Body of pancreas (tissue), 4 donors: Measurements from ENCODE around the gene TMEM174. TPM values are rescaled to one million over a fixed set of nuclear protein-coding genes. Genes with fewer than 3 reads are reported as not detected.

Experiments
- ATAC-seq: fragments of 150-250 bp; one replicate; pipeline ENCODE4 v1.9.1; 2016
- DNase-seq, 4 donors: peaks; one replicate each; pipeline ENCODE4 v3.0.0-alpha.2; 2019
- H3K27ac ChIP-seq, 4 donors: fragments of 200-600 bp; sonication (generic); 1 replicate in 3 of 4; 2 replicates in 1 of 4; pipeline versions ENCODE4 v1.5.1 to v1.6.1; 2016 to 2019; ENCODE audit warnings: mild to moderate bottlenecking in 1 of 4, mixed read lengths in 1 of 4, moderate library complexity in 1 of 4
- H3K27me3 ChIP-seq, 2 donors: fragments of 200-600 bp; sonication (generic); one replicate each; pipeline ENCODE4 v1.6.0; 2016; ENCODE audit warnings: mild to moderate bottlenecking in 1 of 2
- H3K36me3 ChIP-seq, 2 donors: fragments of 200-600 bp; sonication (generic); replicated peaks in 1 of 2; 2 replicates each; pipeline ENCODE4 v1.5.1; 2016; ENCODE audit warnings: low read depth in 2 of 2; ENCODE audit not compliant: insufficient read depth in 1 of 2
- H3K4me1 ChIP-seq: fragments of 200-600 bp; sonication (generic); one replicate; pipeline ENCODE4 v1.6.0; 2016
- H3K4me3 ChIP-seq, 2 donors: fragments of 200-600 bp; sonication (generic); 1 replicate in 1 of 2; 2 replicates in 1 of 2; pipeline ENCODE4 v1.5.1; 2016 to 2019
- H3K9me3 ChIP-seq, 3 donors: fragments of 200-600 bp; sonication (generic); 1 replicate in 2 of 3; 2 replicates in 1 of 3; pipeline ENCODE4 v1.5.1; 2016
- POLR2A ChIP-seq, 3 donors: fragments of 450-650 bp; IDR thresholded peaks; one replicate each; pipeline ENCODE4 v1.6.1; 2016; ENCODE audit warnings: antibody characterized with exemption in 3 of 3, mild to moderate bottlenecking in 2 of 3
- WGBS, 2 donors: methylation state at CpG; one replicate each; pipeline ENCODE4 v1.1.5; 2017; 5-methylcytosine and 5-hydroxymethylcytosine counted together
- intact Hi-C: fragments of 100-400 bp; cut with DNase I; formaldehyde crosslinking; loops from one replicate; pipeline ENCODE4 v1.15.1; 2023
- total RNA-seq, 2 donors: library from RNA; depleted of rRNA; stranded (reverse); fragments of >200 nt; gene quantifications; one replicate each; pipeline ENCODE4 v1.1.0, GENCODE V29; 2016
- TF ChIP-seq, protein P1 (sequence below), 7 experiments: fragments of 450-650 bp in 4 of 7; fragments of 200-600 bp in 3 of 7; sonication (generic) in 3 of 7; IDR thresholded peaks; one replicate each; pipeline ENCODE4 v1.5.1; 2016 to 2019; ENCODE audit warnings: antibody characterized with exemption in 7 of 7

Gene TMEM174
- total RNA-seq, 2 donors from 2014 or later = not detected

DNA sequence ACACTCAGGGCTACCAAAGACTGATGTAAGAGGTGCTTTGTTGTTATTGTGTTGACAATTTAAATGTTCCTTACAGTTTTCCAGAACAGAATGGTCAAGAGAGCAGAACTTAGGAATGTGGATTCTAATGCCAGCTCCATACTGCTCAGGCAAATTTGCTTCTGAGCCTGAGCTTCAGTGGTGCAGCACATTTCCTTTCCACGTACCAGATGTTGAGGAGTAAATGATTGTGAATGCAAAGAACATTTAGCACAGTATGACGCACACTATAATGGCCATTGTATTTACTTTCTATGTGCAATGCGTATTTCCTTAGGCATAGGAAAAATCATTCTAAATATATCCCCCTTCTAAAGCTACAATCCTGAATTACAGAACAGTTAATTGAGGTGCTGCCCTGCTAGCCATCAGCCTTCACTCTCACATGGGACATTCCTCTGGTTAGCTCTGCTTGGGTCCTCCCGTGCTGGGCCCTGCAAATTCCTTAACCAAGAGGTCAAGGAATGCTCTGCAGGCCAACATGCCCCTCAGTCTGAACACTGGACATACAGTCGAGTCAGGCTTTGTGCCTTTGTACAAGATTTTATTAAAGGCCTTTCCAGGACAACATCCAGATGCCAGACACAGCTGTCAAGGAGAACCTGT is 21.1 kb upstream of the TMEM174 start:
- H3K4me3 ChIP-seq = no peak overlapping the region
- no peaks in the 10 kb centered on the region for H3K27me3 ChIP-seq
- no peaks in the 10 kb centered on the region for H3K9me3 ChIP-seq
- 70 to 78% methylated on average over 5 of the region's 5 CpGs for WGBS, 2 donors
- TF ChIP-seq POLR2A (IDR thresholded peaks at IDR 0.05) = no peak
- no peaks in the 10 kb centered on the region for H3K4me1 ChIP-seq
- intact Hi-C loops = no loop called here
- ATAC-seq = no peak
- no peaks in the 10 kb centered on the region for H3K36me3 ChIP-seq
- no peak overlapping the region for H3K27ac ChIP-seq
- no peak for DNase-seq

DNA sequence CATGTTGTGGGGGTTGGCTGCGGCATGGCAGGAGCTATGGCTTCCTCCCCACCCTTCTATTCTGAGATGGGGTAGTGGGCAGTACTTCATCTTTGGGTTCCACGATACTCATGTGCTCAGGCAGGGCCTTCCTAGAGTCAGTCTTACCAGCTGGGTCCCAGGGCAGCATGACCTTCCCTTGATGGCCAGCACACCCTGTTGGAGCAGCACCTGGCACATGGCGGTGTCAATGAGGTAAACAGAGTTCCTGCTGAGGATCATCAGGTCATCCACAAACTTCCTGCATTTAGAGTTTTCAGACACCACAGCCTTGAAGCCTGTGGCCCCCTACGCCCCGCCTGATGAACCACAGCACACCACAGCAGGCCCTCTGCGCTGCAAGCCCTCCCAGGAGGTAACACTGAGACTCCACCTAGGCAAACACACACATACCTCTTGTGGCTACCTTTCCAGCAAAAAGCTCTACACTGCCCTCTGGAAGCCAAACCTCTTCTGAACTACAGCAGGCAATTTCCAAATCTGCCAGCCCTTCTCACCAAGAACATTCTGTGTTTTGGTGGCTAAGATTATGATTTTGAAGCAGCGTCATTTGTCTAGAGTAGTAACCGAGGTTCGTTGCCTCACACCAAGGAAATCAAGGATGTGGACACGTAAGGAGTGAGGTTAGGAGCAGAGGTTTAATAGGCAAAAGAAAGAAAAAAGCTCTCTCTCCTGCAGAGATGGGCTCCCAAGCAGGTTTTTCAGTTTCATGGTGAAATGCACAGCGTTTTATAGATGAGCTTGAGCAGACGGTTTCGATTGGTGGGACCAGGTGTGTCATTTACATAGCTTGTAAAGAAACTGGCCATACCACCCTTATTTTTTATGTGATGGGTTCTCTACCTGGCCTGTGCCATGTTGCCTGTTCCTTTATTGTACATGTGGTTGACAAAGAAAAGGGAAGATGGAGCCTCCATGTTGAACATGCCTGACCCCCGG is 20.3 kb upstream of the TMEM174 start:
- H3K27me3 ChIP-seq = no peaks in the 10 kb centered on the region
- H3K36me3 ChIP-seq = no peaks in the 10 kb centered on the region
- no peak overlapping the region for H3K4me3 ChIP-seq
- ATAC-seq (no peak), DNase-seq (no peak)
- TF ChIP-seq, protein P1, sequence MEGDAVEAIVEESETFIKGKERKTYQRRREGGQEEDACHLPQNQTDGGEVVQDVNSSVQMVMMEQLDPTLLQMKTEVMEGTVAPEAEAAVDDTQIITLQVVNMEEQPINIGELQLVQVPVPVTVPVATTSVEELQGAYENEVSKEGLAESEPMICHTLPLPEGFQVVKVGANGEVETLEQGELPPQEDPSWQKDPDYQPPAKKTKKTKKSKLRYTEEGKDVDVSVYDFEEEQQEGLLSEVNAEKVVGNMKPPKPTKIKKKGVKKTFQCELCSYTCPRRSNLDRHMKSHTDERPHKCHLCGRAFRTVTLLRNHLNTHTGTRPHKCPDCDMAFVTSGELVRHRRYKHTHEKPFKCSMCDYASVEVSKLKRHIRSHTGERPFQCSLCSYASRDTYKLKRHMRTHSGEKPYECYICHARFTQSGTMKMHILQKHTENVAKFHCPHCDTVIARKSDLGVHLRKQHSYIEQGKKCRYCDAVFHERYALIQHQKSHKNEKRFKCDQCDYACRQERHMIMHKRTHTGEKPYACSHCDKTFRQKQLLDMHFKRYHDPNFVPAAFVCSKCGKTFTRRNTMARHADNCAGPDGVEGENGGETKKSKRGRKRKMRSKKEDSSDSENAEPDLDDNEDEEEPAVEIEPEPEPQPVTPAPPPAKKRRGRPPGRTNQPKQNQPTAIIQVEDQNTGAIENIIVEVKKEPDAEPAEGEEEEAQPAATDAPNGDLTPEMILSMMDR (IDR thresholded peaks at IDR 0.05) = peak in 3 of 7 experiments; percentile 14 to 26 (median 23)
- TF ChIP-seq POLR2A (IDR thresholded peaks at IDR 0.05) = no peak
- H3K9me3 ChIP-seq = no peaks in the 10 kb centered on the region
- WGBS, 2 donors = 70 to 72% methylated on average over 12 to 14 of the region's 14 CpGs
- H3K27ac ChIP-seq = no peak overlapping the region
- intact Hi-C loops = no loop called here
- no peaks in the 10 kb centered on the region for H3K4me1 ChIP-seq

DNA sequence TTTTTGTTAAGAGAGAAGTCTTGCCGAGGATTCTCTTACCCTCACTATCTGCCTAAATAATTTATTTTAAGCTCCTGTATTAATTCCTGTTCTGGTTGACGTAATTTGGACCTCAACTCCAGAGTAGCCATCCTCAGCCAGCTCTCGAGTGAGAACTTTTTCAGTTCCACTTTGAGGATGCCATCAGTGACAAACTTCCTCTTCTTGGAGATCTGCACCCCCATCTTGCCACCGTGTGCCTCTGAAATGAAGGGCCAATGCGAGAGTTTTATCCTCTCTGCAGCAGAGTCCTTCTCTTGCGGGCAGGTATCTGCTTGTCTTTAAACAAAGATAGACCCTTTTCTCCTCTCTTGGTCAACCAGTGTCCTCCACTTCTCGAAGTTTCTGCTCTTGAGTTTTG is 19.5 kb upstream of the TMEM174 start:
- no peaks in the 10 kb centered on the region for H3K27me3 ChIP-seq
- TF ChIP-seq, protein P1 (IDR thresholded peaks at IDR 0.05) = no peak
- TF ChIP-seq POLR2A (IDR thresholded peaks at IDR 0.05) = no peak
- DNase-seq (no peak), ATAC-seq (no peak)
- WGBS, 2 donors = 57 to 70% methylated on average over 7 of the region's 7 CpGs
- H3K27ac ChIP-seq = no peak overlapping the region
- no peaks in the 10 kb centered on the region for H3K36me3 ChIP-seq
- no peaks in the 10 kb centered on the region for H3K9me3 ChIP-seq
- no peak overlapping the region for H3K4me3 ChIP-seq
- intact Hi-C loops = no loop called here
- no peaks in the 10 kb centered on the region for H3K4me1 ChIP-seq

DNA sequence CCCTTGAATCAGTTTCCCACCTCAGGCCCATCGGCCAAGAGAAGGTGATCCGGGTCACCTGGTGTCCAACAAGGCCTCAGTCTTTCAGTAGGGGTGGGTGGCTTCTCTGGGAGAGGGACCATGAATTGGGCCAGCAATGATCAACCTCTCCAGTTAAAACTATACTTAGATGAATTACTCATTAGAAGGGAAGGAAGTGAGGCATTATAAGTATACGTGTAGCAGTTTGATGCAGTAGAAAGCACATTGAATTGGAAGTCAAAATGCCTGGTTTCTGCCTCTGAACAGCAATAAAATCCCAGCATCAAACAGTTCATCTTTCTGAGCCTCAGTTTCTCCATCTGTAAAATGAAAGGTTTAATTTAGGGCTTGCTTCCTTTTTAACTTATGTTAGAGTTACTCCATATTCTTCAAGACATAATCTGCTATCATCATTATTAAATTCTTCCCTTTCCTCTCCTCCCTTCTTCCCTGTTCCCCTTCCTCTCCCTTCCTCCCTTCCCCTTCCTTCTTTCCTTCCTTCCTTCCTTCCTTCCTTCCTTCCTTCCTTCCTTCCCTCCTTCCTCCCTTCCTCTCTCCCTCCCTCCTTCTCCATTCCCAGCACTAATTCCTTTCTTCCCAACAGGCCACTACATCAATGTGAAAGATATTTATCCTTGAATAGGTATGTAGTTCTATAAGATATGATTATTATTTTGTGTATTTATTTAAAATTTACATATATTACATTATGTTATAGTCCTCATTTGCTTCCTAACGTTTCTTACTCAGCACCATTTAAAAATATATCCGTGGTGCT is 18.6 kb upstream of the TMEM174 start:
- Histone ChIP-seq H3K4me1 (no peaks in the 10 kb centered on the region), H3K27ac (no peak overlapping the region), H3K9me3 (no peaks in the 10 kb centered on the region), H3K4me3 (no peak overlapping the region), H3K27me3 (no peaks in the 10 kb centered on the region), H3K36me3 (no peaks in the 10 kb centered on the region)
- TF ChIP-seq, protein P1 (IDR thresholded peaks at IDR 0.05) = no peak
- TF ChIP-seq POLR2A (IDR thresholded peaks at IDR 0.05) = no peak
- 71 to 82% methylated on average over 5 of the region's 5 CpGs for whole genome bisulfite sequencing, 2 donors
- DNase-seq (no peak), ATAC-seq (no peak)
- intact Hi-C loops = no loop called here
